Caco-2 (cell line): ENCODE measurements around the gene LIMA1. TPM values are rescaled to one million over a fixed set of nuclear protein-coding genes. Genes with fewer than 3 reads are reported as not detected.
"Not testable (repeated sequence)": the region's sequence is repeated elsewhere in the genome, so short reads cannot be mapped to it uniquely, and the experiment has no call there.

ENCODE experiments used
- BruUV-seq: library from RNA; stranded (reverse); fragments of 400-500 nt; replicated peaks from 2 replicates; lab custom pipeline; 2021; lab: Mats Ljungman, UMichigan
- CTCF ChIA-PET: fragments of 300-600 bp; sonication (Branson Sonifier 250); formaldehyde crosslinking; loops from one replicate; lab custom pipeline; 2022; ENCODE audit warnings: antibody characterized with exemption; lab: Charles Lee
- POLR2A ChIA-PET: fragments of 300-600 bp; sonication (Branson Sonifier 250); formaldehyde crosslinking; loops from one replicate; lab custom pipeline; 2022; ENCODE audit warnings: antibody characterized with exemption; lab: Charles Lee
- DNase-seq, 2 experiments: peaks; one replicate each; pipeline versions ENCODE4 v3.0.0 to v3.0.0-alpha.2; 2020 to 2022
- H3K27me3 ChIP-seq: replicated peaks from 2 replicates; pipeline ENCODE4 v1.6.0; 2011; ENCODE audit warnings: low read length; ENCODE audit not compliant: control insufficient read depth, insufficient read depth
- H3K36me3 ChIP-seq: 2 replicates; pipeline ENCODE4 v1.5.1; 2011; ENCODE audit warnings: low read length; ENCODE audit not compliant: control insufficient read depth, insufficient read depth
- H3K4me1 ChIP-seq: fragments of 250-450 bp; sonication (Bioruptor Pico); 2 replicates; pipeline ENCODE4 v1.5.1; 2020; ENCODE audit warnings: mild to moderate bottlenecking
- H3K4me3 ChIP-seq: 2 replicates; pipeline ENCODE4 v1.5.1; 2011; ENCODE audit warnings: low read depth, mild to moderate bottlenecking, control low read depth, low read length
- H3K9me3 ChIP-seq: fragments of 250-450 bp; sonication (Bioruptor Pico); 2 replicates; pipeline ENCODE4 v1.5.1; 2020; ENCODE audit warnings: mild to moderate bottlenecking, moderate library complexity
- H3K27ac Mint-ChIP-seq: one replicate; pipeline ENCODE4 v1.8.0; 2022; ENCODE audit warnings: mixed read lengths; ENCODE audit not compliant: unreplicated experiment
- H3K27me3 Mint-ChIP-seq: one replicate; pipeline ENCODE4 v1.8.0; 2022; ENCODE audit warnings: mixed read lengths; ENCODE audit not compliant: insufficient read depth, unreplicated experiment
- H3K36me3 Mint-ChIP-seq: one replicate; pipeline ENCODE4 v1.8.0; 2022; ENCODE audit warnings: mild to moderate bottlenecking, mixed read lengths; ENCODE audit not compliant: insufficient read depth, unreplicated experiment
- H3K4me1 Mint-ChIP-seq: one replicate; pipeline ENCODE4 v1.8.0; 2022; ENCODE audit warnings: low read depth, mixed read lengths; ENCODE audit not compliant: unreplicated experiment
- H3K4me3 Mint-ChIP-seq: one replicate; pipeline ENCODE4 v1.8.0; 2022; ENCODE audit warnings: mild to moderate bottlenecking, moderate library complexity, mixed read lengths; ENCODE audit not compliant: unreplicated experiment
- H3K9me3 Mint-ChIP-seq: one replicate; pipeline ENCODE4 v1.8.0; 2022; ENCODE audit warnings: mixed read lengths; ENCODE audit not compliant: unreplicated experiment
- CTCF ChIP-seq, 2 experiments: fragments of 200-600 bp in 1 of 2; IDR thresholded peaks; 1 replicate in 1 of 2; 2 replicates in 1 of 2; pipeline versions ENCODE4 v1.5.1 to v1.8.0; 2011 to 2022; ENCODE audit warnings: antibody characterized with exemption in 1 of 2, control low read depth in 1 of 2, inconsistent platforms in 1 of 2, low read depth in 1 of 2, low read length in 1 of 2, mild to moderate bottlenecking in 1 of 2, moderate library complexity in 1 of 2; ENCODE audit not compliant: insufficient read depth in 1 of 2, severe bottlenecking in 1 of 2, unreplicated experiment in 1 of 2
- intact Hi-C: fragments of 100-400 bp; cut with micrococcal nuclease; formaldehyde crosslinking; loops from one replicate; pipeline ENCODE4 v1.10.0; 2022; ENCODE audit not compliant: unreplicated experiment
- total RNA-seq: library from RNA; stranded (reverse); gene quantifications from 2 replicates; pipeline ENCODE4 v1.2.3, GENCODE V29; 2022

LIMA1 gene
- total RNA-seq, 1 experiment from 2014 or later, result 50.3 TPM

- Mint-ChIP-seq H3K27me3 (no peaks in the 10 kb centered on the region), H3K4me3 (no peak overlapping the region), H3K4me1 (peaks cover 8% of the 10 kb centered on the region), H3K9me3 (no peaks in the 10 kb centered on the region), H3K27ac (no peak overlapping the region), H3K36me3 (no peaks in the 10 kb centered on the region)
- no peaks in the 10 kb centered on the region for H3K27me3 ChIP-seq
- no peaks in the 10 kb centered on the region for H3K36me3 ChIP-seq
- H3K4me3 ChIP-seq, result no peak overlapping the region
- BruUV-seq, result no TSS peak
- intact Hi-C loops, result no loop called here
- ChIA-PET POLR2A (no interaction called here), CTCF (no interaction called here)
- no peak for TF ChIP-seq CTCF (IDR thresholded peaks at IDR 0.05; ENCODE audit: insufficient read depth in 1 of 2, low read depth in 1 of 2, low read length in 1 of 2, severe bottlenecking in 1 of 2, unreplicated experiment in 1 of 2)
- H3K4me1 ChIP-seq, result peaks cover 13% of the 10 kb centered on the region
- no peaks in the 10 kb centered on the region for H3K9me3 ChIP-seq
- no peak for DNase-seq
These were observed 134.0 kb downstream of the LIMA1 start for GRCh38 chr12:50149311-50149710.

GRCh38 chr12:50148011-50148410, 135.3 kb downstream of the LIMA1 start:
- H3K9me3 Mint-ChIP-seq, H3K9me3 ChIP-seq, H3K27ac Mint-ChIP-seq, intact Hi-C loops, BruUV-seq, H3K27me3 ChIP-seq, DNase-seq, H3K36me3 Mint-ChIP-seq, H3K36me3 ChIP-seq, H3K4me3 ChIP-seq, H3K27me3 Mint-ChIP-seq, H3K4me3 Mint-ChIP-seq: not testable (repeated sequence)
- CTCF ChIA-PET, result interaction anchor here (0.7 kb wide), 1 partner anchor 69 kb away, joined by 3 read pairs; no protein-coding TSS in a partner anchor
- peaks cover 19% of the 10 kb centered on the region for H3K4me1 Mint-ChIP-seq
- POLR2A ChIA-PET, result interaction anchor here (0.7 kb wide), 1 partner anchor 19 kb away, joined by 6 read pairs; the partner anchor contains the start of gene CERS5
- peaks cover 24% of the 10 kb centered on the region for H3K4me1 ChIP-seq

- POLR2A ChIA-PET, result interaction anchor here (0.7 kb wide), 1 partner anchor 20 kb away, joined by 6 read pairs; the partner anchor contains the start of gene CERS5
- Histone ChIP-seq H3K9me3 (no peaks in the 10 kb centered on the region), H3K27me3 (no peaks in the 10 kb centered on the region), H3K4me1 (peaks cover 29% of the 10 kb centered on the region), H3K36me3 (no peaks in the 10 kb centered on the region), H3K4me3 (no peak overlapping the region)
- H3K27me3 Mint-ChIP-seq, result no peaks in the 10 kb centered on the region
- CTCF ChIA-PET, result interaction anchor here (0.6 to 0.7 kb wide), 3 partner anchors 59 to 249 kb away, joined by 3 to 6 read pairs (median 3); partner anchors contain the start of gene FAM186A
- no peak overlapping the region for H3K27ac Mint-ChIP-seq
- no peak overlapping the region for H3K4me3 Mint-ChIP-seq
- H3K4me1 Mint-ChIP-seq, result peaks cover 23% of the 10 kb centered on the region
- no peak for DNase-seq
- TF ChIP-seq CTCF (IDR thresholded peaks at IDR 0.05; ENCODE audit: insufficient read depth in 1 of 2, low read depth in 1 of 2, low read length in 1 of 2, severe bottlenecking in 1 of 2, unreplicated experiment in 1 of 2), result no peak
- intact Hi-C loops, result no loop called here
- no peaks in the 10 kb centered on the region for H3K9me3 Mint-ChIP-seq
- no TSS peak for BruUV-seq
- peaks cover 6% of the 10 kb centered on the region for H3K36me3 Mint-ChIP-seq
These were observed 136.0 kb downstream of the LIMA1 start for GRCh38 chr12:50147281-50147680.
